HG03060 (cell line): ENCODE data around the gene STUB1.
A peak's percentile ranks its signal among the peaks of the same experiment; 100 is the strongest.

ENCODE experiments used
- ATAC-seq: cut with Tn5 transposase; IDR thresholded peaks from one replicate; pipeline ENCODE4 v1.9.1; 2021; ENCODE audit warnings: low read depth, moderate number of reproducible peaks; ENCODE audit not compliant: unreplicated experiment

The STUB1 gene

DNA sequence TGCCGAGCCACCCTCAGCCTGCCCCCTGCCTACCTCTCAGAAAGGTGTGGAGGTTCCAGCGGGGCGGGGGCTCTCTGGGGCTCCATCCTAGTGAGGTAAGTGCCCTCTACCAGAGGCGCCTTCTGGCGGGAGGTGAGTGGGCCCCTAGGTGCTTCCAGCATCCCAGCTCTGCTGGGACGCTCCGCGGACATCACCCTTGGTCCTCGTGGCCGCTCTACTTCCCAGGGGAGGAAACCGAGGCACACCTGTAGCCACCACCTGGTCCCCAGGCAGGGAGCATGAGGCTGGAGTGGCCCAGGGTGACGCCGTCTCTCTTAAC is 37.2 kb upstream of the STUB1 start:
- ATAC-seq, result no peak

DNA sequence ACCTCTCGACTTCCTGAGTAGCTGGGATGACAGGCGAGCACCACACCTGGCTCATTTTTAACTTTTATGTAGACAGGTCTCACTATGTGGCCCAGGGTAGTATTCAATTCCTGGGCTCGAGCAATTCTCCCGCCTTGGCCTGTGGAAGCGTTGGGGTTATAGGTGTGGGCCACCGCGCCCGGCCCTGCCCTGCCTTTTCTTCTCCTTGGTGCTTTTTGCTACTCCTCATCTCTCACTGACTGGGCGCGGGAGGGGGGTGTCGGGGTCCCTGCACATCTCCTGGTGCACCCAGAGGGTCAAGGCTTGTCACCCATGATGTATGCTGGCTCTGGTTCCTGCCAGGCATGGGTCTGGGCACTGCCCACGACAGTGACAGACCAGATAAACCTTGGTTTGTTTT is 35.7 kb upstream of the STUB1 start:
- ATAC-seq, result no peak

GRCh38 chr16:645852-646678 is 34.1 kb upstream of the STUB1 start:
- no peak for ATAC-seq

- ATAC-seq, result no peak
Observed at GRCh38 chr16:646679-647172, 33.5 kb upstream of the STUB1 start.

DNA sequence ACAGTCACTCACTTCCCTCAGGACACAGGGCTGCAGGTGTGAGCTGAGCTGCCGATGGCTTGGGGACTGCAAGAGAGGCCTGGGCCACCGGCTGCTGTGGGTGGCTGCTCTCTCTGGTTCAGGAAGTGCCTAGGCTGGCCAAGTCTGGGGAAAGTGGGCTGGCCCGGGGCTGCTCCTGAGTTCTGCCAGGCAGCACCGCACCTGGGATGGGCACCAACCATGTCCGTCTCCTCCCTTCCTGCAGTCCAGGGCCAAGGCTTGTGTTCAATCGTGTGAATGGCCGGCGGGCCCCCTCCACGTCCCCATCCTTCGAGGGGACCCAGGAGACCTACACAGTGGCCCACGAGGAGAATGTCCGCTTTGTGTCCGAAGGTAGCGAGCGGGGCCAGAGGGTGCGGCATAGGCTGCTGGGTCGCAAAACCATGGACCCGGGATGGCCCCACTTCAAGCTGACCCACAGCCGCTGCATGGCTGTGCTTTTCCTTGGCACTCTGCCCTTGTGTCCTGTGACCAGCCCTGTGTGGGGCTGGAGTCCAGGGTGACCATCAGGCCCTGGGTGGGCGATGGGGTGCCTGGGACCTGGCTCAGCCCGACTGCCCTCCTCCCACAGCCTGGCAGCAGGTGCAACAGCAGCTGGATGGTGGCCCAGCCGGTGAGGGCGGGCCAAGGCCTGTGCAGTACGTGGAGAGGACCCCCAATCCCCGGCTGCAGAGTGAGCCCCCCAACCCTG is 32.9 kb upstream of the STUB1 start:
- ATAC-seq, result no peak

- no peak for ATAC-seq
Observed at GRCh38 chr16:648071-648780, 32.0 kb upstream of the STUB1 start.

- peak; percentile 49 for ATAC-seq
Observed at GRCh38 chr16:648781-649589, 31.2 kb upstream of the STUB1 start, which contains the start of gene WDR90. Gene WDR90, plus strand, starts transcription at chr16:649365. Its CDS starts 52 bp downstream, at chr16:649417.

DNA sequence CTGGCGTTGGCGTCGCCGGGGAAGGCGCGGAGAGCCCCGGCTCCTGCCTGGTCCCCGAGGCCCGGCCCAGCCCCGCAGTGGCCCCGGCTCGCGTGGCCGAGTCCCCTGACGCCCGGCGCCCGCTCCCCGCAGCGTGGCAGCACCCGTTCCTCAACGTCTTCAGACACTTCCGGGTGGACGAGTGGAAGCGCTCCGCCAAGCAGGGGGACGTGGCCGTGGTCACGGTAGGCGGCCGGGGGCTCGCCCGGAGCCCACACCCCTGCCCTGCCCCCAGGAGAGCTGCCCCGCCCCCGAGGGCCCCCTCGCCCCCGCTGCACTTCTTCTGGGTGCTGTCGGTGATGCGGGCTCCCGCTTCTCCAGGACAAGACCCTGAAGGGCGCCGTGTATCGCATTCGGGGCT is 30.6 kb upstream of the STUB1 start:
- no peak for ATAC-seq

DNA sequence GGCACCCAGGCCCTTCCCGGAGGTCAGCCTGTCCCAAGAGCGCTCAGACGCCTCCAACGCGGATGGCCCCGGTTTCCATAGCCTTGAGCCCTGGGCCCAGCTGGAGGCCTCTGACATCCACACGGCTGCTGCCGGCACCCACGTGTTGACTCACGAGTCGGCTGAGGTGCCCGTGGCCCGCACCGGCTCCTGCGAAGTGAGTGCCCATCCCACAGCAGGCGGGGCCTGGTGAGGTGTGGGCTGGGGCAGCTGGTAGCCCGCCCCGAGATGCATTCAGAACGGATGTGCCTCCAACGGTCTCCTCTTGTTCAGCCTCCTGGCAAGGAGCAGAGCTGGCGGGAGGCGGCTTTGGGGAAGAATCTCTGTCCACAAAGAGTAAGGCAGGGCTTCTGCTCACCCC is 28.4 kb upstream of the STUB1 start:
- ATAC-seq, result no peak

- no peak for ATAC-seq
Observed at GRCh38 chr16:652454-653305, 27.5 kb upstream of the STUB1 start.

- ATAC-seq, result no peak
Observed at GRCh38 chr16:654034-654433, 26.2 kb upstream of the STUB1 start.

GRCh38 chr16:657487-657886 is 22.7 kb upstream of the STUB1 start:
- ATAC-seq, result no peak

- ATAC-seq, result no peak
Observed at GRCh38 chr16:658679-659571, 21.3 kb upstream of the STUB1 start.

- no peak for ATAC-seq
Observed at GRCh38 chr16:659618-660017, 20.6 kb upstream of the STUB1 start.

DNA sequence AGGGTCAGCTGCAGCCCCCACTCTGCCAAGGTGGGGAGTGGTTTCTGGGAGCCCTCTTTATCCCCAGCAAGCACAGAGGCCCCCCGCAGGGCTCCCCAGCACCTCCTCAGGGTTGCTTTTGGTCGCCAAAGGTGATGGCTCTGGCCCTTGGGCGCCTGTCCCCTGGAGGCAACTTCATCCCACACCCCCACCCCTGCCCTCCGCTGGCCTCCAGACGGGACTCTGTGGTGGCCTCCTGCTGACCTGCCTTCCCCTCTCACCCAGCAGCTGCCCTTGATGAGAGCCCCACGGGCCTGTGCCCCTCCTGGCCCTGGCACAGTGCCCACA is 20.1 kb upstream of the STUB1 start:
- ATAC-seq, result no peak

GRCh38 chr16:660459-661183 is 19.6 kb upstream of the STUB1 start:
- ATAC-seq, result peak; percentile 27

DNA sequence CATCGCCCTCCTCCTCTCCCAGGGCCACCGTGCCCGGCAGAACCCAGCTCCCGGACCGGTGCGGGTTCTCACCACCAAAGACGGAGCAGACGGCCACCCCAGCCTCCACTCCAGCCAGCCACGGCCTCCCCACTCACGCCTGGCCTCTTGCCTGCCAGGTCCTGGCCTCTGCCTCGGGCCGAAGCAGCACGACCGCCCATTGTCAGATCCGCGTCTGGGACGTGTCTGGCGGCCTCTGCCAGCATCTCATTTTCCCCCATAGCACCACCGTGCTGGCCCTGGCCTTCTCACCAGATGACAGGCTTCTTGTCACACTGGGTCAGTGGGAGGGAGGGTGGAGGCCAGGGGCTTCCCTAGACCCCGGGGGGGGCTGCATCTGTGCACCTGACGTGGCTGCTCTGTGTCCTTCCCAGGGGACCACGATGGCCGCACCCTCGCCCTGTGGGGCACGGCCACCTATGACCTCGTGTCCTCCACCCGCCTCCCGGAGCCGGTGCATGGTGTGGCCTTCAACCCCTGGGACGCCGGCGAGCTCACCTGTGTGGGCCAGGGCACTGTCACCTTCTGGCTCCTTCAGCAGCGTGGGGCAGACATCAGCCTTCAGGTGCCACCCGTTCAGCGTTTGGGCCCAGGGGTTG is 18.9 kb upstream of the STUB1 start:
- ATAC-seq, result no peak

GRCh38 chr16:662095-662494 is 18.1 kb upstream of the STUB1 start:
- no peak for ATAC-seq
